ENCODE data around the gene SMCO4.

Gene SMCO4

GRCh38 chr11:93505703-93506102, 37.5 kb downstream of the SMCO4 start:
- no peaks in the 10 kb centered on the region for H3K4me1 ChIP-seq (ENCODE audit: control insufficient read depth in 1 of 2, insufficient read depth in 2 of 2, low read length in 2 of 2)
- H3K79me2 ChIP-seq (ENCODE audit: control insufficient read depth, insufficient read depth, low read length, poor library complexity), result no peaks in the 10 kb centered on the region
- no peak overlapping the region for H3K9ac ChIP-seq (ENCODE audit: low read length)
- no peak overlapping the region for H4K91ac ChIP-seq (ENCODE audit: low read depth, low read length)
- H3K27me3 ChIP-seq (ENCODE audit: insufficient read depth, low read length), result no peaks in the 10 kb centered on the region
- no peak overlapping the region for H2BK12ac ChIP-seq (ENCODE audit: low read length)
- no peak overlapping the region for H2AFZ ChIP-seq (ENCODE audit: insufficient read depth, low read length, poor library complexity)
- no peaks in the 10 kb centered on the region for H3K79me1 ChIP-seq (ENCODE audit: low read length)
- no peak overlapping the region for H3K27ac ChIP-seq (ENCODE audit: low read depth, low read length)
- H3K9me3 ChIP-seq (ENCODE audit: insufficient read depth, low read depth, low read length), result no peaks in the 10 kb centered on the region
- H3K18ac ChIP-seq (ENCODE audit: low read length), result no peak overlapping the region
- no peak overlapping the region for H2AK5ac ChIP-seq (ENCODE audit: low read length)
- no peak overlapping the region for H2BK120ac ChIP-seq (ENCODE audit: insufficient read depth, low read length, poor library complexity)
- no peak overlapping the region for H3K14ac ChIP-seq (ENCODE audit: low read length)
- H2BK5ac ChIP-seq (ENCODE audit: low read depth, low read length, poor library complexity), result no peak overlapping the region
- no peak overlapping the region for H4K8ac ChIP-seq (ENCODE audit: low read depth, low read length)
- H3K4ac ChIP-seq (ENCODE audit: low read depth, low read length), result no peak overlapping the region
- no peak overlapping the region for H3K23ac ChIP-seq (ENCODE audit: low read length)
- no peak overlapping the region for H3K4me3 ChIP-seq (ENCODE audit: low read depth, low read length)
- no peak for DNase-seq
- no CpG with 5 or more reads among the region's 3 CpGs for WGBS (ENCODE audit: extremely low coverage, insufficient coverage, insufficient read length)
- H3K4me2 ChIP-seq (ENCODE audit: low read length), result no peak overlapping the region
- H4K12ac ChIP-seq (ENCODE audit: low read depth, low read length), result no peak overlapping the region
- peaks cover 0 to 2% of the 10 kb centered on the region in 2 experiments for H3K36me3 ChIP-seq (ENCODE audit: control insufficient read depth in 1 of 2, insufficient read depth in 2 of 2, low read length in 2 of 2)

DNA sequence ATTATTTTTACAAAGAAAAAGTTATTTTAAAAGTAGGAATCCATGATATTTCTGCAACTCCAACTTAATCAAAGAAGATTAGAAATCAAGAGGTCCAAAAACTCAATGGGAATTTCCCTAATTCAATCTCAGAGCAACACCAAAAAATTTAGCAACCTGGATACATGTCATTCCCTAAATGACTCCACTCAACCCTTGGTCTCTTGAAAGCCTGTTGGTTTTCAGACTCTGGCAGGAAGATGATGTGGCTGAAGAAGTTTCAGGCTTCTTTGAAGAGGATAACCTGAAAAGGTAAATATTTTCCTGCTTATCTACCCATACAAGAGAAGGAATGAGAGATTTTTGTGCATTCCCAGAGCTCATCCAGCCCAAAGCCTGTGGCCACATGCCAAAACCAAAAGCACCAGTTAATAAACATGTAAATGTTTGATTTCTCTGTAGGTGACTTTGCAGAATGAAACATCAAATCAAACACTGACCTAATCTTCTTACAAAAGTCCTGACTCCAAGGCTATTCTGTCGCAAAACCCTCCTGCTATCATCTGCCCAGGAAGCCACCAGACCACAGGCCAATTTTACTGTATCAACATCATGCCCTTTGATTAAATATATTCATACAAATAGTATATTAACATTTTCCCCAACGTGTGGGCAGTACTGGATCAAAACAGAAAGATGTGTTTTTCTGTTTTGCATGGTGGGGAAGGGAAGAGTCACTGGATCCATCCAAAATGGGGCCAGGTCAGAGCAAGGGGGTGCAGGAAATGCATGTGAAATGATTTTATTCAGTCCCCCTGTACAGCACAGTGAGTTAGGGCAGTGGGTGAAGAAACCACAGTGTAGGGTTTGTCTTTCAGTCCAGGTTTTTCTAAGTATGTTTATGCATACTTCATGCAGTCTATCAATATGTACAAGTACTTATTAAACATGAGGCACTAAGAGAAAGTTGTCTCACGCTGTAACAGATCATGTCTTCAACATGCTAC, 38.8 kb downstream of the SMCO4 start:
- H4K8ac ChIP-seq (ENCODE audit: low read depth, low read length), result no peak overlapping the region
- H3K4me3 ChIP-seq (ENCODE audit: low read depth, low read length), result no peak overlapping the region
- no peak overlapping the region for H3K14ac ChIP-seq (ENCODE audit: low read length)
- no peak overlapping the region for H3K23ac ChIP-seq (ENCODE audit: low read length)
- H2AK5ac ChIP-seq (ENCODE audit: low read length), result no peak overlapping the region
- H3K4me1 ChIP-seq (ENCODE audit: control insufficient read depth in 1 of 2, insufficient read depth in 2 of 2, low read length in 2 of 2), result peaks cover 0 to under 1% of the 10 kb centered on the region in 2 experiments
- H2BK12ac ChIP-seq (ENCODE audit: low read length), result no peak overlapping the region
- H3K4ac ChIP-seq (ENCODE audit: low read depth, low read length), result no peak overlapping the region
- H3K4me2 ChIP-seq (ENCODE audit: low read length), result no peak overlapping the region
- no peaks in the 10 kb centered on the region for H3K27me3 ChIP-seq (ENCODE audit: insufficient read depth, low read length)
- WGBS (ENCODE audit: extremely low coverage, insufficient coverage, insufficient read length), result no CpG with 5 or more reads among the region's 3 CpGs
- H3K9ac ChIP-seq (ENCODE audit: low read length), result no peak overlapping the region
- no peak overlapping the region for H2AFZ ChIP-seq (ENCODE audit: insufficient read depth, low read length, poor library complexity)
- H3K36me3 ChIP-seq (ENCODE audit: control insufficient read depth in 1 of 2, insufficient read depth in 2 of 2, low read length in 2 of 2), result peaks cover 0 to 2% of the 10 kb centered on the region in 2 experiments
- H3K9me3 ChIP-seq (ENCODE audit: insufficient read depth, low read depth, low read length), result no peaks in the 10 kb centered on the region
- H2BK120ac ChIP-seq (ENCODE audit: insufficient read depth, low read length, poor library complexity), result no peak overlapping the region
- no peak overlapping the region for H4K91ac ChIP-seq (ENCODE audit: low read depth, low read length)
- no peak for DNase-seq
- no peak overlapping the region for H3K18ac ChIP-seq (ENCODE audit: low read length)
- no peaks in the 10 kb centered on the region for H3K79me2 ChIP-seq (ENCODE audit: control insufficient read depth, insufficient read depth, low read length, poor library complexity)
- H2BK5ac ChIP-seq (ENCODE audit: low read depth, low read length, poor library complexity), result no peak overlapping the region
- H3K79me1 ChIP-seq (ENCODE audit: low read length), result no peaks in the 10 kb centered on the region
- no peak overlapping the region for H3K27ac ChIP-seq (ENCODE audit: low read depth, low read length)
- no peak overlapping the region for H4K12ac ChIP-seq (ENCODE audit: low read depth, low read length)

GRCh38 chr11:93501856-93502255, 41.3 kb downstream of the SMCO4 start:
- H2AK5ac ChIP-seq (ENCODE audit: low read length), result no peak overlapping the region
- no peak overlapping the region for H2AFZ ChIP-seq (ENCODE audit: insufficient read depth, low read length, poor library complexity)
- no peaks in the 10 kb centered on the region for H3K9me3 ChIP-seq (ENCODE audit: insufficient read depth, low read depth, low read length)
- no peaks in the 10 kb centered on the region for H3K27me3 ChIP-seq (ENCODE audit: insufficient read depth, low read length)
- no peak overlapping the region for H3K23ac ChIP-seq (ENCODE audit: low read length)
- WGBS (ENCODE audit: extremely low coverage, insufficient coverage, insufficient read length), result no CpG with 5 or more reads among the region's 2 CpGs
- H4K8ac ChIP-seq (ENCODE audit: low read depth, low read length), result no peak overlapping the region
- no peak for DNase-seq
- no peak overlapping the region for H3K18ac ChIP-seq (ENCODE audit: low read length)
- H3K4ac ChIP-seq (ENCODE audit: low read depth, low read length), result no peak overlapping the region
- no peaks in the 10 kb centered on the region for H3K79me2 ChIP-seq (ENCODE audit: control insufficient read depth, insufficient read depth, low read length, poor library complexity)
- no peak overlapping the region for H3K4me2 ChIP-seq (ENCODE audit: low read length)
- H4K12ac ChIP-seq (ENCODE audit: low read depth, low read length), result no peak overlapping the region
- H3K4me1 ChIP-seq (ENCODE audit: control insufficient read depth in 1 of 2, insufficient read depth in 2 of 2, low read length in 2 of 2), result peaks cover 7 to 11% of the 10 kb centered on the region in 2 experiments
- H3K9ac ChIP-seq (ENCODE audit: low read length), result no peak overlapping the region
- H2BK120ac ChIP-seq (ENCODE audit: insufficient read depth, low read length, poor library complexity), result no peak overlapping the region
- H3K4me3 ChIP-seq (ENCODE audit: low read depth, low read length), result no peak overlapping the region
- H3K79me1 ChIP-seq (ENCODE audit: low read length), result no peaks in the 10 kb centered on the region
- H2BK12ac ChIP-seq (ENCODE audit: low read length), result no peak overlapping the region
- H4K91ac ChIP-seq (ENCODE audit: low read depth, low read length), result no peak overlapping the region
- H3K27ac ChIP-seq (ENCODE audit: low read depth, low read length), result no peak overlapping the region
- peaks cover 2% of the 10 kb centered on the region in 2 experiments for H3K36me3 ChIP-seq (ENCODE audit: control insufficient read depth in 1 of 2, insufficient read depth in 2 of 2, low read length in 2 of 2)
- no peak overlapping the region for H3K14ac ChIP-seq (ENCODE audit: low read length)
- no peak overlapping the region for H2BK5ac ChIP-seq (ENCODE audit: low read depth, low read length, poor library complexity)

DNA sequence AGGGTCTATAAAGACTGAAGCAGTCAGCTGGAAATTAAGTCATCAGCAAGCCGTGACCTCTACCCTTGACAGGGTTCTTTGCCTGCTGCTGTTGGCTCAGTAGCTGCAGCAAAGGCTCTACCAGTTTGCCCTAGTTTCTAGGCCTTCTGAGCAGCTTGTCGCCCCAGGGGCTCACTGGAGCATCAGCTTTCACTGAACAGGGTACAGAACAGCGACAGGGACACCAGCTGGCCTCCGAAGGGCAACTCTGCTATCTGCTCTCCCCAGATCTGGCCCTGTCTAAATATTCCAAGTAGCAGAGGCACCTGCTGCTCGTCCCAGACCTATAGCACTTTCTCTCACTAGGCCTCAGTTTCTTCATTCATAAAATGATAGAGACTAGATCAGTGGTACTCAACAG, 42.4 kb downstream of the SMCO4 start:
- no peak overlapping the region for H2AK5ac ChIP-seq (ENCODE audit: low read length)
- H4K91ac ChIP-seq (ENCODE audit: low read depth, low read length), result no peak overlapping the region
- H2BK120ac ChIP-seq (ENCODE audit: insufficient read depth, low read length, poor library complexity), result no peak overlapping the region
- DNase-seq, result no peak
- H3K4me3 ChIP-seq (ENCODE audit: low read depth, low read length), result no peak overlapping the region
- no peak overlapping the region for H3K9ac ChIP-seq (ENCODE audit: low read length)
- H2BK5ac ChIP-seq (ENCODE audit: low read depth, low read length, poor library complexity), result no peak overlapping the region
- H4K12ac ChIP-seq (ENCODE audit: low read depth, low read length), result no peak overlapping the region
- H3K14ac ChIP-seq (ENCODE audit: low read length), result no peak overlapping the region
- H3K27ac ChIP-seq (ENCODE audit: low read depth, low read length), result no peak overlapping the region
- no peaks in the 10 kb centered on the region for H3K27me3 ChIP-seq (ENCODE audit: insufficient read depth, low read length)
- no CpG with 5 or more reads among the region's 5 CpGs for WGBS (ENCODE audit: extremely low coverage, insufficient coverage, insufficient read length)
- peaks cover 2% of the 10 kb centered on the region in 2 experiments for H3K36me3 ChIP-seq (ENCODE audit: control insufficient read depth in 1 of 2, insufficient read depth in 2 of 2, low read length in 2 of 2)
- no peak overlapping the region for H3K4ac ChIP-seq (ENCODE audit: low read depth, low read length)
- no peak overlapping the region for H3K18ac ChIP-seq (ENCODE audit: low read length)
- H2BK12ac ChIP-seq (ENCODE audit: low read length), result no peak overlapping the region
- H4K8ac ChIP-seq (ENCODE audit: low read depth, low read length), result no peak overlapping the region
- H3K9me3 ChIP-seq (ENCODE audit: insufficient read depth, low read depth, low read length), result no peaks in the 10 kb centered on the region
- no peak overlapping the region for H3K4me2 ChIP-seq (ENCODE audit: low read length)
- H3K23ac ChIP-seq (ENCODE audit: low read length), result no peak overlapping the region
- H3K79me2 ChIP-seq (ENCODE audit: control insufficient read depth, insufficient read depth, low read length, poor library complexity), result no peaks in the 10 kb centered on the region
- no peak overlapping the region for H2AFZ ChIP-seq (ENCODE audit: insufficient read depth, low read length, poor library complexity)
- peaks cover 7 to 11% of the 10 kb centered on the region in 2 experiments for H3K4me1 ChIP-seq (ENCODE audit: control insufficient read depth in 1 of 2, insufficient read depth in 2 of 2, low read length in 2 of 2)
- no peaks in the 10 kb centered on the region for H3K79me1 ChIP-seq (ENCODE audit: low read length)

Data from trophoblast cell (in vitro differentiated cells and primary cell).